NCI-H524 treated with DMSO at 0.1 percent for 48 hours (cell line): ENCODE data around the gene GCNT1.
A peak's percentile ranks its signal among the peaks of the same experiment; 100 is the strongest.
"Not testable (repeated sequence)": the region's sequence is repeated elsewhere in the genome, so short reads cannot be mapped to it uniquely, and the experiment has no call there.

Experiments used
- DNase-seq: peaks from one replicate; lab custom pipeline; 2025; lab: John Stamatoyannopoulos, UW

Gene GCNT1

DNA sequence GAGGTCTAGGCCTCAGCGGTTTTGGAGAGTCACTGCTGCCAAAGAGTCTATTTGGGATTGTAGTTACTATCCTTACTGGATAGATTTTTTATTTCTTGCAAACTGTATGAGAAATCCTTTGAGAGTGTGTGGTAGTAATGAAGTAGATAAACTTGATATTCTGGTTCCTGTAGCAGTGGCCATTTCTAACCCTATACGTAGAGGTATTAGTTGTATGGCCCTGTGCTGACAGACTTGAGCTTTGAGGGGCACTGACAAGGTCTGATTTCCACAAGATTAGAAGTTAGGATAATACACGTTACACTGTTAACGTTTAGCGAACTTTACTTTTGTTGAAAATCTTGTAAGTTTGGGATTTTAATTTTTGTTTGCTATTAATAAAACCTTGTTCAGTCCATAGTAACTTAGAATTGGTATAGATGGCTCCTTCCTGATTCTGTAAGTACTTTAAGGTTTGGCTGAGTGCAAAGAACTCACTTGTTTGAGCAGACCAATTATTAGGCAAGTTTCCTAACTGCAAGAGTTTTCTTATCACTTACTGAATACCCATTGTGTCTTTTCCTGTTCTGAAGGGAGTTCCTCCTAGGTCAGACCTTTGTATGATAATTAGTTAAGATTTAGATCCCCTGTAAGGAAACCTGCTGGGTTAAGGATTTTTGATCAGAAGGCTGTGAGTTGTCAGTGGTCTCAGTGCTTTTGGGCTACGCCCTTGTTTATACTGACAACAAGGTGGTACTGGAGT, 31.4 kb downstream of the GCNT1 start:
- DNase-seq: no peak

DNA sequence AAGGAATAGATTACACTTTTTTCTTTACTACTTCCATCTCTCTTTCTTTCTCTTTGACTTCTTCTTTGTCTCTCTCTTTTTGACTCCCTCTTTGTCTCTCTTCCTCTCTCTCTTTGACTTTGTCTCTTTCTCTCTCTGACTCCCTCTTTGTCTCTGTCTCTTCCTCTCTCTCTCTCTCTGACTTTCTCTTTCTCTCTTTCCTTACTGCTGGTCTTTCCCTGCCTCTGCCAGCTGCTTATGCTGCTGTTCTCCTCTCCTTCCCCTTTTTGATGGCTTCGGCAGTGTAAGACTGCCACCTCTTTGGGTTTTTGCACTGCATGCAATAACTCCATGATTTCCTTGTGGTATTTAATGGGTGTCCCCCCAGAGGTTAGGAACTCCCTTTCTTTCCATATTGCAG, 32.1 kb downstream of the GCNT1 start:
- not testable (repeated sequence) for DNase-seq

DNA sequence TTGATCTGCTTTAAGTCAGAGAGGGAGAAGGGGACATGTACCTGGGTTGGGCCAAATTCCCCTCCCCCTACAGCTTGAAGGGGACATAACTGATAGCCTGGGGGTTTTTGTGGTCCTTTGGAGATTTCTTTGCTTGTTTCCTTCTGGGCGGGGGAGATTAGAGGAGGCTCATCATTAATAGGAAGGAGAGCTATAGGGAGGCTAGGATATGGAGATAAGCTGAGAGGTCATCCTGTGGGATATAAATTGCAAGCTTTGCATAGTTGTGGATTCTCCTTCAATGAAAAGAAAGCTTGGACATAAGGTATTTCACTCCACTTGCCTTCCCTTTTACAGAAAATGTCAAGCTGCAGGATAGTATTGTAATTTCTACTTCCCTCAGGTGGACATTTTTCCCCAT, 34.5 kb downstream of the GCNT1 start:
- not testable (repeated sequence) for DNase-seq

DNA sequence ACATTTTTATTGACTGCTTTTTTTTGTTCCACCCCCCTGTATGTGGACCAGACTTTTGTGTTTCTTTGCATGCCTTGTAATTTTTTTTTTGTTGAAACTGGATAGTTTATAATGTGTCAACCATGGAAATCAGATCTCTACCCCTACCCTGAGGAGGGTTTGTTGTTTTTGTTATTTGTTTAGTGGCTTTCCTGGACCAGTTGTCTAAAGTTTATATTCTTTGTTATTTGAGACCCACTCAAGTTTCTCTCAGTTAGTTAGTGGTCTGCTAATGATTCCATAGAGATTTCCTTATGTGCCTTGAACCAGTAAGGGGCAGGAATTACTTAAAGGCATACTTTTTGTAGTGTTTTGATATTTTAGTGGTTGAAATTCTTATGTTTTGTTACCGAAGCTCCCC, 41.1 kb downstream of the GCNT1 start:
- no peak for DNase-seq

DNA sequence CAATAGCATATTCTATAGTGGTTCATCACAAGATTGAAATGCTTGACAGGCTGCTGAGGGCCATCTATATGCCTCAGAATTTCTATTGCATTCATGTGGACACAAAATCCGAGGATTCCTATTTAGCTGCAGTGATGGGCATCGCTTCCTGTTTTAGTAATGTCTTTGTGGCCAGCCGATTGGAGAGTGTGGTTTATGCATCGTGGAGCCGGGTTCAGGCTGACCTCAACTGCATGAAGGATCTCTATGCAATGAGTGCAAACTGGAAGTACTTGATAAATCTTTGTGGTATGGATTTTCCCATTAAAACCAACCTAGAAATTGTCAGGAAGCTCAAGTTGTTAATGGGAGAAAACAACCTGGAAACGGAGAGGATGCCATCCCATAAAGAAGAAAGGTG, 43.8 kb downstream of the GCNT1 start:
- DNase-seq: no peak

DNA sequence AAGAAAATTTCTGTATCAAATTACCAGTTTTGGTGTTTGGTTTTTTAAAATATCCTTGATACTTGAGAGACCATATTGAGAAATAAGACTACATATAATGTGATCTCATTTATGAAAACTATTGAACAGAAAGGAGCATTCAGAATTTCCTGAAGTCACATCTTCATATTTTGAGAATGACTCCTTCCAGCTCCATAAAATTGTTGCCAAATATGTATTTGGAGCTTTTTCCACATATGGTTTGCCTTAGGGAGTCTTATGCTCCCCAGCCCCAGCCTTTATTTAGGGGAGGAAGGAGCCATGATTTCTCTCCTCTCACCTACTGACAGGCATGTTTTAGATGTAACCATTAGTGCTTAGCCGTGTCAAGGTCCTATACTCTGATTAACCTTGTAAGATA, 51.1 kb downstream of the GCNT1 start:
- DNase-seq: no peak

DNA sequence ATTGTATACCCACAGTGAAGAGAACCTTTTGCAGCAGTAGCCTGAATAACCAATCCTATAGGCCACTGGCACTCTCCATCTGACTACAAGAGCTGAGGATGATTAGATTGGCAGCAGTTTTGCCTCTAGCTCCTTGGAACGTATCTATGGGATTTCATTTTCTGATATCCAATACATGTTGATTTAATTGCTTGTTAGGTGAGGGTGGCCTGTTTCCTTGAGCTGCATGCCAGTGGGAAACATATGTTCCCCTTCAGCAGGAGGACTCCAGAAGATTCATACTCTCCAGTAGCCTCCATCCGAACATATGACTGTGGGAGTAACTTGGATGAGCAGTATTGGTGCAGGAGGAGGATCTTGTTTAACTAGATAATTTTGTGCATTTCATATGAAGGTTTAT, 51.5 kb downstream of the GCNT1 start:
- DNase-seq: no peak

DNA sequence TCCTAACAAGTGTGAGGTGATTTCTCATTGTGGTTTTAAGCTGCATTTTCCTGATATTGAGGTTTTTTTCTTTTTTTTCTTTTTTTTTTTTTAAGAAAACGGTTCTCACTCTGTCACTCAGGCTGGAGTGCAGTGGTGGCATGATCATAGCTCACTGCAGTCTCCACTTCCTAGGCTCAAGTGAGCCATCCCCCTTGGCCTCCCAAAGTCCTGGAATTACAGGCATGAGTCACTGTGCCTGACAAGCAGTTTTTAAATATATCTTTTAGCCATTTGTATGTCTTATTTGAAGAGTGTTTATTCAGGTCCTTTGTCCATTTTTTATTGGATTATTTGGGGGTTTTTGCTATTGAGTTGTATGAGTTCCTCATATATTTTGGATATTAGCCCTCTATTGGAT, 53.8 kb downstream of the GCNT1 start:
- DNase-seq: no peak

DNA sequence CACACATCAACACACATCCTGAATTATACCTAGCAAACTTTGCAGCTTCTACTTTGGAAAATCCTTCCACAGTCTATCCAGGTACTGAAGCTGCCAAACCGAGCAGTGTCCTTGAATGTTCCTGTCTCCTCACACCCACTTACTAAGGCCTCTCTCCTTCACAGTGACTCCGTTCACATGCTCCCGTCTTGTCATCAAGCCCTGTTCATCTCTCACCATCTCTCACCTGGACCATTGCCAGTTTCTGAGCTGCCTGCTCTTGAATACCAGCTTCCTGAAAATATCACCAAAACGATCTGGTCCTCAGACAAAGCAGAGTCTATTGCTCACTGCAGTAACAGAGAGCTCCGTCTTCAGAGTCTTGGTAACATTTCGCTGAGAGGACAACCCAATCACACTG, 57.4 kb downstream of the GCNT1 start:
- DNase-seq: no peak

DNA sequence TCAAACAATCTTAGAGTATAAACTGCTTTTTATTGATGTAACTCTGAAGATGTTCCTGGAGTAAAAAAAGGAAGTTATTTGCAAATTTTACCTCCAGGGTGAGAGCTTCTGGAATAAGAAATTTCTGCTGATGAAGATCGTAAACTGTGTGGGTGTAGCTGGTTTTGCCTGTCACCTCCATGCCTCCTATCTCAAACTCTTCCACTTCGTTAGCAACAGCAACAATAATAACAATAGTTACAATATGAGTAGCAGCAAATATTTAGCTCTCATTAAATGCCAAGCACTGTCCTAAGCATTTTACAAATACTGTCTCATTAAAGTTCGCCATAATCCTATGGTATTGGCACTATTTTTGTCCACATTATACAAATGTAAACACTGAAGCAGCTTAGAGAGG, 57.9 kb downstream of the GCNT1 start:
- DNase-seq: no peak

DNA sequence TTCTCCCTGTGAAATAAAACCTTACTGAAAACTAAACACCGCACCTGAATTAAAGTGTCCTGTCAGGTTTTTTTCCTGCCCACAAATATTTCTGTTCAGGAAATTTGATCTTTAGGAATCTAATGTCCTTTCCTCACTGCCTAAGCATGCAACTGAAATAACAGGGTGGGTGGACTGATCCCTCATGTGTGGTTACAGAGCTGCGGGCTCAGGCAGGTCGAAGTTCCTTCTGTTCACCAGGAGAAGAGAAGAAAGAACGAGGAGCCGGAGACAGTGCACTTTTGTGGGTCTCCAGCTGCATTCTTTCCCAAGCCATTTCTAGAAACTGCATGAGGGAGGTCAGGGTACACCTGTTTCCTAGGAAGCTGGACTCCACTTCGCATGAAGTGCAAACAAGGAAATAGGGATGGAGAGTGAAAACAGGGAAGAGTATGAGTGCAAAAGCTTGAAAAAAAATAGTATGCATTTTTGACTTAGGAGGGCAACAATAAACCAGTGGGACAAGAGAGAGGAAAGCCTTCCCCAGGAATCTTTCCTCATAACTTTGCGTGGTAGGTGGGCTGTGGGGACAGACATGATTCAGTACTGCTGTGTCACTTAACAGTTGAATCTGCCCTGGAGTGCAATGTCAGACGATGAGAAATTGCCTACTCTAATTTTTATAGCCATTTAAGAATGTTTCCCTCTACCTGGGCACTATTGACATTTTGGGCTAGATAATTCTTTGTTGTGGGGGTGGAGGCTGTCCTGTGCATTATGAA, 60.3 kb downstream of the GCNT1 start:
- no peak for DNase-seq

DNA sequence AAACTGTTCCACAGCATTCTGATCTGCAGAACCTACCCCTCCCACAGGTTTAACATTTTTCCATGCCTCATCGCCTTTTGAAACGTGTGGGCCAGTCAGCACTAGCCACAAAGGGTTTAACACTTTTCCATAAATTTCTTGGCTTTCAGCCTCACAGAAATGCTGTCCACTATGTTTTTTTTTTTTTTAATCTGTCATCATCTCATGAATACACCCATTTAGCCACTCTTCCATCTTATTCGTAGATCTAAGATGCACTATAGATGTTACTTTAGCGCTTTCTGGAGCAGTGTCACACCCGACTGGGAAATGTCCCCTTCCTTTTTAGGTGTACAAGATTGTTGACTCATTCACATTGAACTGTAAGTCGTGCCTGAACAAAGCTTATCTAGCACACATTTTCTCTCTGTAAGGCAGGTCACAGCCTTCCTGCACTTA, 62.3 kb downstream of the GCNT1 start:
- no peak for DNase-seq

DNA sequence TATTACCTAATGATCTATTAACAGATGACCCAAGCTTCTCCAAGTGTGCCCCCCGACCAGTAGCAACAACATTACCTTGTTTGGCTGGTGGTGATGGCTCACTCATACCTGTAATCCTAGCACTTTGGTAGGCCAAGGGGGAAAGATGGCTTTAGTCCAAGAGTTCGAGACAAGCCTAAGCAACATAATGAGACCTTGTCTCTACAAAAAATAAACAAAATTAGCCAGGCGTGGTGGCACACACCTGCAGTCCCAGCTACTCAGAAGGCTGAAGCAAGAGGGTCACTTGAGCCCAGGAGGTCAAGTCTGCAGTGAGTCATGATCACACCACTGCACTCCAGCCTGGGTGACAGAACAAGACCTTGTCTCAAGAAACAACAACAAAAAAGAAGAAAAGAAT, 62.9 kb downstream of the GCNT1 start:
- DNase-seq: no peak

DNA sequence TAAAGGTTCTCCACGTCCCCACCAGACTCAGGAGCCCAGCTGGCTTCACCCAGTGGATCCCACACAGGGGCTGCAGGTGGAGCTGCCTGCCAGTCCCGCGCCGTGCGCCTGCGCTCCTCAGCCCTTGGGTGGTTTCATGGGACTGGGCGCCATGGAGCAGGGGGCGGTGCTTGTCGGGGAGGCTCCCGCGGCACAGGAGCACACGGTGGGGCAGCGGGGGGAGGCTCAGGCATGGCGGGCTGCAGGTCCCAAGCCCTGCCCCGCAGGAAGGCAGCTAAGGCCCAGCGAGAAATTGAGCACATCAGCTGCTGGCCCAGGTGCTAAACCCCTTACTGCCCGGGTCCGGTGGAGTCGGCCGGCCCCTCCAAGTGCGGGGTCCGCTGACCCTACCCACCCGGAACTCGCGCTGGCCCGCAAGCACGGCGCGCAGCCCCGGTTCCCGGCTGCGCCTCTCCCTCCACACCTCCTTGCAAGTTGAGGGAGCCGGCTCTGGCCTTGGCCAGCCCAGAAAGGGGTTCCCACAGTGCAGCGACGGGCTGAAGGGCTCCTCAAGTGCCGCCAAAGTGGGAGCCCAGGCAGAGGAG, 64.7 kb downstream of the GCNT1 start:
- not testable (repeated sequence) for DNase-seq

DNA sequence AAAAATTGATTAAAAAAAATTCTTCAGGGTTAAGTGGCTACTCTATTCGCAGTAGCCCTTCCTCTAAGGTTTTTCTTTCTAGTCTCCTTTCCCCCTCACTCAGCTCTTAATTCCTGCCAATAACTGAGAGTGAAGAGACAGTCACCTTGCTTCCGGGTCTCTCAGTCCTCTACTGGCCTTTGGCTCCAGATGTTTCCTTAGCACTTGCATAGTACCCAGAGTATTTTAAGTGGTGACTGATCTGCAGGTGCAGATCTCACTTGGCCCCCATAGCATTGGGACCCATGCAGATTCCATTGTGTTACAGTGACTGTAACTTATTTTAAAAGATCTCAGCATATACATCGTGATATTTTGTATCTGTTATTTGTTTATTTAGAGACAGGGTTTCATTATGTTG, 66.2 kb downstream of the GCNT1 start:
- no peak for DNase-seq

DNA sequence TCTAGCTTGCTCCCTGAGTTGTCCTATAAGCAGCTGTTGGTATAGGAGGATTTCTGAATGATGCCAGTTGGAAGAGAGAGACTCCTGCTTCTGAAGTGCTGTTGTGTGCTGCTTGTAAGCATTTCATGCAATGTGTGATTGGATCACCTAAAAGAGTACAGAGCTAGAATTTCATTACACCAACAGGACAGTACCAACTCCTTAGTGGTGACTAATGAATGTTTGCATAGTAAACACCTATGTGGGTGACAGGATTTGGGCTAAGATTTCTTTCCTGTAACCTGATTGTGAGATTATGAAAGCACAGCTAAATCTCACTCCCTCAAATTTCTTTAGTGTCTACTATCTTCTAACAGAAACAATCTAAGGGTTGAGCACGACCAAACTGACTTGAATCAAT, 67.0 kb downstream of the GCNT1 start:
- no peak for DNase-seq

DNA sequence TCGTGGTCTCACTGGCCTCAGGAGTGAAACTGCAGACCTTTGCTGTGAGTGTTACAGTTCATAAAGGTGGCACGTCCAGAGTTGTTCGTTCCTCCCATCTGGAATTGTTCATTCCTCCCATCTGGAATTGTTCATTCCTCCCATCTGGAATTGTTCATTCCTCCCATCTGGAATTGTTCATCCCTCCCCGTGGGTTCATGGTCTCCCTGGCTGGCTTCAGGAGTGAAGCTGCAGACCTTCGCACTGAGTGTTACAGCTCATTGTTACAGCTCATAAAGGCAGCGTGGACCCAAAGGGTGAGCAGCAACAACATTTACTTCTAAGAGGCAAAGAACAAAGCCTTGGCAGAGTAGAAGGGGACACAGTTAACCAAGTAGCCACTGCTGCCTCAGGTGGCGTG, 69.1 kb downstream of the GCNT1 start:
- no peak for DNase-seq

DNA sequence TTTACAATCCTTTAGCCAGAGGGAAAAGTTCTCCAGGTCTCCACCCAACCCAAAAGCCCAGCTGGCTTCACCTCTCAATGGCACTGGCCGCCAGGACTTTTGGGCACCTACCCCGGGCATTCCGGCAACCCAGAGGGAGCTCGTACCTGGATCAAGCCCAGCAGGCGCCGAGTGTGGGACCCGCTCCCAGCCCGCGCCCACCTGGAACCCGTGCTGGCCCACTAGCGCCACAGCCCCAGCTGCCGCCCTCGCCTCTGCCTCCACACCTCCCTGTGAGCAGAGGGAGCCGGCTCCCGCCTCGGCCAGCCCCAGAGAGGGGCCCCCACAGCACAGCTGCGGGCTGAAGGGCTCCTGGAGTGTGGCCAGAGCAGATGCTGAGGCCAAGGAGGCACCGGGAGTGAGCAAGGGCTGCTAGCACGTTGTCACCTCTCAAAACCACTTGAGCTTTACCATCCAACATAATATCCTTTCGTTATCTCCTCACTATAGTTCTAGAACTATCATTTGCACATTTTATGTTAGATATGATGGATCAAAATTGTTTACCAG, 69.7 kb downstream of the GCNT1 start:
- peak; percentile 4 for DNase-seq

DNA sequence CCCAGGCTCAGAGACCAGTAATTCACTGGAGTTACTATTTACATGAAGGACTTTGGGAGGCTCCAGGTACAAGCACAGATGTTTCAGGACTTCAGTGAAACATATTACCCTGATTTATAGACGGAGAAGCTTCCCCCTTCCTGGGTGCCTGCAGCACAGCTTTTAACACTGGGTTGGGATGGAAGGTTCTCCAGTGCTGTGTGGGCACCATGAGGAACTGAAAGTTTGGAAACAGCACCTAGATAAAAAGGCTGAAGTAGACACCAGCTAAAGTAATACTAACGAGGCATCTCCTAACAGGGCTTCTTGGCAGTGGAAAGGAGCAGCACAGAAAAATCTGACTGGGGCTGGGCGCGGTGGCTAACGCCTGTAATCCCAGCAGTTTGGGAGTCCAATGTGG, 70.7 kb downstream of the GCNT1 start:
- DNase-seq: no peak

DNA sequence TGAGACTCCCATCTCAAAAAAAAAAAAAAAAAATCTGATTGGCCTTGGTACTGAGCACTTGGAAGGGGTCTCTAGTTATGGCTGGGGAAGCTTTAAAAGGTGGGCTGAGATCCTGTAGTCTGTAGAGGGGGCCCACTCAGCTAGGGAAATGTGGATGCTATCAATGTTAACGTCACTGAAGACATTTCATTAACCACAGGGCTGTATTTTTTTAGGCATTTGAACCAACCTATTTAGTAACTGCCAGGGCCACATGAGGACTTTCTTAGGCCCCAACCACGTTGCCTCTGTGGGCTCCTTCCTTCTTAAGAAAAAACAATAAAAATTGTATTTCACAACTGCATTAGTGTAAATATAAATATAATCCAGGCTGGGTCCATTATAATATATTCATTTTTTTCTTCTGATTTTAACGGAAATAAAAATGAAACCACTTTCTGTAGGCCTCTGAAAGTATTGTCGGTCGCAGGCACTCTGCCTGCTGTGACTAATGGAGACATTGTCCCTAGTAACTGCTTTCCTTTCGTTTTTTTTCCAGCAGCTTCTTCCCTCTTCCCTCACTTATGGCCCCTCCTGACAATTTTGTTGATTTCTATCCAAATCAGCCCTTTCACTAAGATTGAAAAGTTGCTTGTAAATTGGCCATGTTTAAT, 71.6 kb downstream of the GCNT1 start:
- DNase-seq: no peak

DNA sequence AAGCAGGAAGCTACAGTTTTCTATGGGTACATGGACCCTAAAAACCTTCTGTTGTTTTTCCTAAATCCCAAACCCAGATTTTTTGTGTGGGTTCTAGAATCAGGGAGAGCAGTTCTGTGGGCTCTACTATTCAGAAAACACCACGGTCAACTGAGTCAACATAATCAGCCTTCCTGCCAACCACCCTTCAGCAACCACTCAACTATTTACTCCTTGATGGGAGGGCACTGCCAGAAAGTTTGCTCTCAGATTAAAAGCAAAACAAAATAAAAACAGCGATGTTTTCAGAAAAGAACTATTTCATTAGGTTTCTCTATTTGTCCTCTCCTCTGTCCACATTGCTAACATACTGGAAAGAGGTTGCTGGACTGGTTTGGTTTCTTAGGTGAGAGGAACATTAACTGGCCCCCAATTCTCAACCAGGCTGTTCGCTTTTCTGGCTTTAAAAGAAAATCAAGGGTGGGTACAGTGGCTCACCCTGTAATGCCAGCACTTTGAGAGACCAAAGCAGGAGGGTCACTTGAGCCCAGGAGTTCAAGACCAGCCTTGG, 72.3 kb downstream of the GCNT1 start:
- no peak for DNase-seq

DNA sequence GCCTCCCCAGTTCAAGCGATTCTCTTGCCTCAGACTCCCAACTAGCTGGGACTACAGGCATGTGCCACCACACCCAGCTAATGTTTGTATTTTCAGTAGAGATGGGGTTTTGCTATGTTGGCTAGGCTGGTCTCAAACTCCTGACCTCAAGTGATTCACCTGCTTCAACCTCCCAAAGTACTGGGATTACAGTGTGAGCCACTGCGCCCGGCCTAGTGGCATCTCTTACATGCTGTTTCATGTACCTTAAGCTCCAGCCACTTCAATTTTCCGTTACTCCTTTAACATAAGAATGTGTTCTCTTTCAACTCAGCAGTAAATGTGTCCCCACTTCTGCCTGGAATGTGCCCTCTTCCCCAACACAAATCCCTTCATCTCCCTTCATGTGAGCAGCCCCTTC, 73.9 kb downstream of the GCNT1 start:
- not testable (repeated sequence) for DNase-seq
